ENCODE results near the gene CDH8. TPM values are rescaled to one million over a fixed set of nuclear protein-coding genes. Genes with fewer than 3 reads are reported as not detected.

The CDH8 gene
- total RNA-seq, 1 experiment from 2014 or later, result not detected

- CTCF ChIA-PET, result no interaction called here
These were observed 199.3 kb downstream of the CDH8 start for GRCh38 chr16:61836804-61837393.

DNA sequence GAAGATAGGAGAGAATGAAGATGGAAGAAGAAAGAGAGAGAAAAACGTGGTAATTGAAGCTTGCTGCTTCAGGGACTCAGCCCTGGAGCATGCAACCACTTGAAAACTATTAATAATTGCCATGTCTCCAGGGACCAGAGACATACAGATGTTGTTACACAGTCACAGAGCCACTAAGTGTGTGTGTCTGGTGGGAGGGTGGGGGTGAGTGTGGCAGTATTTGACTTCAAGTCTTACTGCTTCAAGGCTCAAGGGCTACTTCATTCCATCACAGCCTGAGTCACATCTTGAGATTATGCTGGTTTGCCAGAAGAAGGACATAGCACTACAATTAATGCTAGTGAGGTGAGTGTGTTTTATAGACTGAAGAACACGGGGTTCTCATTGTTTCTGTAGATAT is 202.2 kb downstream of the CDH8 start:
- Mint-ChIP-seq H3K27me3 (ENCODE audit: unreplicated experiment) (no peaks in the 10 kb centered on the region), H3K4me1 (ENCODE audit: low read depth, unreplicated experiment) (no peaks in the 10 kb centered on the region), H3K36me3 (ENCODE audit: insufficient read depth, unreplicated experiment) (no peaks in the 10 kb centered on the region), H3K4me3 (ENCODE audit: low read depth, unreplicated experiment) (no peak overlapping the region), H3K27ac (ENCODE audit: unreplicated experiment) (no peak overlapping the region), H3K9me3 (ENCODE audit: low read depth, unreplicated experiment) (peaks cover 12% of the 10 kb centered on the region)
- no TSS peak for BruUV-seq (replicated peaks)
- intact Hi-C loops (cut with micrococcal nuclease; ENCODE audit: unreplicated experiment), result no loop called here
- DNase-seq, result no peak
- CTCF ChIA-PET, result no interaction called here
- TF ChIP-seq, protein P1, sequence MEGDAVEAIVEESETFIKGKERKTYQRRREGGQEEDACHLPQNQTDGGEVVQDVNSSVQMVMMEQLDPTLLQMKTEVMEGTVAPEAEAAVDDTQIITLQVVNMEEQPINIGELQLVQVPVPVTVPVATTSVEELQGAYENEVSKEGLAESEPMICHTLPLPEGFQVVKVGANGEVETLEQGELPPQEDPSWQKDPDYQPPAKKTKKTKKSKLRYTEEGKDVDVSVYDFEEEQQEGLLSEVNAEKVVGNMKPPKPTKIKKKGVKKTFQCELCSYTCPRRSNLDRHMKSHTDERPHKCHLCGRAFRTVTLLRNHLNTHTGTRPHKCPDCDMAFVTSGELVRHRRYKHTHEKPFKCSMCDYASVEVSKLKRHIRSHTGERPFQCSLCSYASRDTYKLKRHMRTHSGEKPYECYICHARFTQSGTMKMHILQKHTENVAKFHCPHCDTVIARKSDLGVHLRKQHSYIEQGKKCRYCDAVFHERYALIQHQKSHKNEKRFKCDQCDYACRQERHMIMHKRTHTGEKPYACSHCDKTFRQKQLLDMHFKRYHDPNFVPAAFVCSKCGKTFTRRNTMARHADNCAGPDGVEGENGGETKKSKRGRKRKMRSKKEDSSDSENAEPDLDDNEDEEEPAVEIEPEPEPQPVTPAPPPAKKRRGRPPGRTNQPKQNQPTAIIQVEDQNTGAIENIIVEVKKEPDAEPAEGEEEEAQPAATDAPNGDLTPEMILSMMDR (IDR thresholded peaks at IDR 0.05; ENCODE audit: unreplicated experiment), result no peak

More at GRCh38 chr16:61836804-61837393, 199.3 kb downstream of the CDH8 start:
- BruUV-seq (replicated peaks), result no TSS peak
- no peak overlapping the region for H3K27ac Mint-ChIP-seq (ENCODE audit: unreplicated experiment)
- TF ChIP-seq, protein P1 (IDR thresholded peaks at IDR 0.05; ENCODE audit: unreplicated experiment), result no peak
- intact Hi-C loops (cut with micrococcal nuclease; ENCODE audit: unreplicated experiment), result no loop called here
- H3K36me3 Mint-ChIP-seq (ENCODE audit: insufficient read depth, unreplicated experiment), result no peaks in the 10 kb centered on the region
- no peak for DNase-seq
- H3K4me3 Mint-ChIP-seq (ENCODE audit: low read depth, unreplicated experiment), result no peak overlapping the region
- no peaks in the 10 kb centered on the region for H3K27me3 Mint-ChIP-seq (ENCODE audit: unreplicated experiment)
- peaks cover 9% of the 10 kb centered on the region for H3K9me3 Mint-ChIP-seq (ENCODE audit: low read depth, unreplicated experiment)
- H3K4me1 Mint-ChIP-seq (ENCODE audit: low read depth, unreplicated experiment), result no peaks in the 10 kb centered on the region

DNA sequence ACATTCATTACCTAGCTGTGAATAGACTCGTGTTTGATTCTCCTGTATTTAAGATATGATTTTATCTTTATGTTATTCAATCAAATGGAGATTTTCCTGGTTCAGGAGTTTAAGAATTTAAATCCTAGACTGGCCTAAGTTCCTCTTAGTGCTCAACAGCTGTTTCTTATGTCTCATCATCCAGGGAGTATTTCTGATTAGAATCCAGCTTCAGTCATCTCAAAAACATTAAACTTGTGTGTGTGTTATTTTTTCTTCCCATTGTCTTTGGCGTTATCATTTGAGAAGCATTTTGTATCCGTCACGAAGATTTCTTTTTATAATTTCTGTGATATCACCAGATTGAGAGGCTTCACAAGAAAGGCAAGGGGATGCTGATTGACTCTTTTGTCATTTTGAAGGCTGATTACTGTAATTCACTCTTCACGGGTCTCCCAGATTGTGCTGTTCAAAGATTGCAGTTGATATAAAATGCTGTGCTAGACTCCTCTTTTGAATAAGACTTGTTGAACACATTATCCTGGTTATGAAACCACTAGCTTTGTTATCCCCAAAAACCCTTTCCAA is 204.8 kb downstream of the CDH8 start:
- TF ChIP-seq, protein P1 (IDR thresholded peaks at IDR 0.05; ENCODE audit: unreplicated experiment), result no peak
- Mint-ChIP-seq H3K36me3 (ENCODE audit: insufficient read depth, unreplicated experiment) (no peaks in the 10 kb centered on the region), H3K27me3 (ENCODE audit: unreplicated experiment) (no peaks in the 10 kb centered on the region), H3K4me3 (ENCODE audit: low read depth, unreplicated experiment) (no peak overlapping the region), H3K4me1 (ENCODE audit: low read depth, unreplicated experiment) (no peaks in the 10 kb centered on the region), H3K9me3 (ENCODE audit: low read depth, unreplicated experiment) (peaks cover 8% of the 10 kb centered on the region), H3K27ac (ENCODE audit: unreplicated experiment) (no peak overlapping the region)
- BruUV-seq (replicated peaks), result no TSS peak
- CTCF ChIA-PET, result no interaction called here
- intact Hi-C loops (cut with micrococcal nuclease; ENCODE audit: unreplicated experiment), result no loop called here
- DNase-seq, result no peak

- H3K9me3 Mint-ChIP-seq (ENCODE audit: low read depth, unreplicated experiment), result peaks cover 6% of the 10 kb centered on the region
- CTCF ChIA-PET, result no interaction called here
- no peak for DNase-seq
- H3K4me3 Mint-ChIP-seq (ENCODE audit: low read depth, unreplicated experiment), result no peak overlapping the region
- no peaks in the 10 kb centered on the region for H3K36me3 Mint-ChIP-seq (ENCODE audit: insufficient read depth, unreplicated experiment)
- no peaks in the 10 kb centered on the region for H3K4me1 Mint-ChIP-seq (ENCODE audit: low read depth, unreplicated experiment)
- no TSS peak for BruUV-seq (replicated peaks)
- TF ChIP-seq, protein P1 (IDR thresholded peaks at IDR 0.05; ENCODE audit: unreplicated experiment), result no peak
- intact Hi-C loops (cut with micrococcal nuclease; ENCODE audit: unreplicated experiment), result no loop called here
- H3K27ac Mint-ChIP-seq (ENCODE audit: unreplicated experiment), result no peak overlapping the region
- no peaks in the 10 kb centered on the region for H3K27me3 Mint-ChIP-seq (ENCODE audit: unreplicated experiment)
These were observed 206.6 kb downstream of the CDH8 start for GRCh38 chr16:61829631-61830030.

All from Calu3 (cell line).